Stimulated activated CD4-positive, alpha-beta T cell treated with anti-CD3 and anti-CD28 coated beads, Interleukin-4, amount 100 ng/mL, for 24 hours (primary cell): Measurements from ENCODE around the gene SLC37A4.
A peak's percentile ranks its signal among the peaks of the same experiment; 100 is the strongest.
"Not testable (repeated sequence)": the region's sequence is repeated elsewhere in the genome, so short reads cannot be mapped to it uniquely, and the experiment has no call there.

Source experiments
- DNase-seq: peaks from one replicate; pipeline ENCODE4 v3.0.0-alpha.2; 2020

The SLC37A4 gene

GRCh38 chr11:119041821-119042514 is 11.3 kb upstream of the SLC37A4 start:
- no peak for DNase-seq

- DNase-seq, result not testable (repeated sequence)
These were observed 8.8 kb upstream of the SLC37A4 start for GRCh38 chr11:119039471-119039870.

- no peak for DNase-seq
These were observed 8.2 kb upstream of the SLC37A4 start for GRCh38 chr11:119038884-119039283.

- DNase-seq, result no peak
These were observed 4.1 kb upstream of the SLC37A4 start for GRCh38 chr11:119034813-119035212.

GRCh38 chr11:119033421-119033820 is 2.7 kb upstream of the SLC37A4 start:
- not testable (repeated sequence) for DNase-seq

- no peak for DNase-seq
These were observed 1.2 kb upstream of the SLC37A4 start for GRCh38 chr11:119031912-119032280.

- no peak for DNase-seq
These were observed 698 bp downstream of the SLC37A4 start for GRCh38 chr11:119030029-119030328.

GRCh38 chr11:119029340-119030028 is 1.2 kb downstream of the SLC37A4 start:
- DNase-seq, result peak; percentile 66

- DNase-seq, result no peak
These were observed 1.7 kb downstream of the SLC37A4 start for GRCh38 chr11:119029069-119029339.

GRCh38 chr11:119028346-119029068 is 2.2 kb downstream of the SLC37A4 start:
- DNase-seq, result no peak

- no peak for DNase-seq
These were observed 2.9 kb downstream of the SLC37A4 start for GRCh38 chr11:119027561-119028345.

GRCh38 chr11:119026970-119027369 is 3.7 kb downstream of the SLC37A4 start:
- DNase-seq, result no peak

- DNase-seq, result no peak
These were observed 4.5 kb downstream of the SLC37A4 start for GRCh38 chr11:119025978-119026766.

GRCh38 chr11:119025541-119025940 is 5.1 kb downstream of the SLC37A4 start:
- DNase-seq, result no peak

- DNase-seq, result no peak
These were observed 5.6 kb downstream of the SLC37A4 start for GRCh38 chr11:119025099-119025473.

GRCh38 chr11:119024430-119025098 is 6.1 kb downstream of the SLC37A4 start:
- no peak for DNase-seq

GRCh38 chr11:119023741-119024140 is 6.9 kb downstream of the SLC37A4 start:
- DNase-seq, result no peak

- no peak for DNase-seq
These were observed 9.0 kb downstream of the SLC37A4 start for GRCh38 chr11:119021631-119022030.

- DNase-seq, result no peak
These were observed 10.7 kb downstream of the SLC37A4 start for GRCh38 chr11:119019996-119020395.

GRCh38 chr11:119018074-119018938 is 12.4 kb downstream of the SLC37A4 start, which contains the start of the genes RPS25 and TRAPPC4:
Gene RPS25 (minus strand): TSS chr11:119018343. CDS start chr11:119018284, 59 bp downstream.
Gene TRAPPC4 (plus strand): TSS chr11:119018766. CDS start chr11:119018796, 30 bp downstream.
- peak; percentile 97 for DNase-seq

GRCh38 chr11:119017377-119017776 is 13.3 kb downstream of the SLC37A4 start:
- DNase-seq, result not testable (repeated sequence)
